MCF 10A (cell line): ENCODE measurements around the gene ABLIM1. TPM values are rescaled to one million over a fixed set of nuclear protein-coding genes. Genes with fewer than 3 reads are reported as not detected.
A peak's percentile ranks its signal among the peaks of the same experiment; 100 is the strongest.

Experiments used
- BruUV-seq: library from RNA; stranded (reverse); fragments of 400-500 nt; replicated peaks from 2 replicates; lab custom pipeline; 2021; lab: Mats Ljungman, UMichigan
- CTCF ChIA-PET: fragments of 300-600 bp; sonication (Branson Sonifier 250); formaldehyde crosslinking; extraction: SDS; loops from one replicate; lab custom pipeline; 2021; ENCODE audit warnings: antibody characterized with exemption, inconsistent platforms; lab: Yijun Ruan, JAX
- POLR2A ChIA-PET: fragments of 300-600, 350-650 bp; sonication (Branson Sonifier 250); formaldehyde crosslinking; extraction: SDS; loops from one replicate; lab custom pipeline; 2020; ENCODE audit warnings: antibody characterized with exemption, inconsistent platforms; lab: Yijun Ruan, JAX
- DNase-seq: peaks from one replicate; pipeline ENCODE4 v3.0.0-alpha.2; 2018; ENCODE audit not compliant: unreplicated experiment
- H3K27ac Mint-ChIP-seq: one replicate; pipeline ENCODE4 v1.8.0; 2022; ENCODE audit warnings: mild to moderate bottlenecking, low read depth, mixed read lengths; ENCODE audit not compliant: unreplicated experiment
- H3K27me3 Mint-ChIP-seq: one replicate; pipeline ENCODE4 v1.8.0; 2022; ENCODE audit warnings: mixed read lengths; ENCODE audit not compliant: insufficient read depth, unreplicated experiment
- H3K36me3 Mint-ChIP-seq: one replicate; pipeline ENCODE4 v1.8.0; 2022; ENCODE audit warnings: mild to moderate bottlenecking, moderate library complexity, mixed read lengths; ENCODE audit not compliant: insufficient read depth, unreplicated experiment
- H3K4me1 Mint-ChIP-seq: one replicate; pipeline ENCODE4 v1.8.0; 2022; ENCODE audit warnings: mixed read lengths; ENCODE audit not compliant: insufficient read depth, unreplicated experiment
- H3K4me3 Mint-ChIP-seq: one replicate; pipeline ENCODE4 v1.8.0; 2022; ENCODE audit warnings: mild to moderate bottlenecking, moderate library complexity, mixed read lengths; ENCODE audit not compliant: unreplicated experiment
- H3K9me3 Mint-ChIP-seq: one replicate; pipeline ENCODE4 v1.8.0; 2022; ENCODE audit warnings: mixed read lengths; ENCODE audit not compliant: unreplicated experiment
- intact Hi-C: fragments of 100-400 bp; cut with micrococcal nuclease; formaldehyde crosslinking; loops from 2 replicates; pipeline ENCODE4 v1.14.1; 2022
- total RNA-seq: library from RNA; stranded (reverse); gene quantifications from 2 replicates; pipeline ENCODE4 v1.2.3, GENCODE V29; 2022
- TF ChIP-seq, protein P1 (sequence below): fragments of 200-600 bp; IDR thresholded peaks from one replicate; pipeline ENCODE4 v1.8.0; 2022; ENCODE audit warnings: antibody characterized with exemption, mild to moderate bottlenecking; ENCODE audit not compliant: unreplicated experiment

The ABLIM1 gene
- total RNA-seq, 1 experiment from 2014 or later: 94.5 TPM

DNA sequence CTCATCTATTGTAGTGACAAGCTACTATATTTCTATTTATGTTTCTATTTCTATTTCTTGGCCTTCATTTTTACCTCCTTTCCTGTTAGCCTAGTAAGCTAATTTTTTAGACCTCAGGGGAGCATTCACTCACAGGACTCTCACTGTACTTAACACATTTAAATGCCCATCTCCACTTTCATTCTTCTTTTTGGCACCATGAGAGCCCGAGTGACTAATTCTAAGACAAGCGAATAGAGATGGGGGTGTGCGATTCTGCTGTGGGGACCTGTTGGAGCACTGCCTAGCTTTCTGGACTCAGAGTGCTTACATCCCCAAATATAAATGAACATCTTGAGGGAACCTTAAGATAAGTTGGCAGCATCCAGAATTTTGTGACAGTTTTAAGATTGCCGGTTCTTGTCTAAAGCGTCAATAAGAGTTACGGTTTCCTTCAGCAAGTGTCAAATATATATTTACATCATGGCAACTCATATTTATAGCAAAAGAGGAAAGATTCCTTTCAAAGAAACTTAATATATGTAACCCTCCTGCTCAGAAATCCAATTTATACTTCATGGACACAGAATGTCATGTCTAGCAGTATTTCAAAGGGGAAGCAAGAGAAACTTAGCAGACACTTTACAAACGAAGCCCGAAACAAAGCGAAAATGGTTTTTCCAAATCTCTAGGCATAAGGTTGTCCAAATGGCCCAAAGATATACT, 199.7 kb downstream of the ABLIM1 start:
- Mint-ChIP-seq H3K9me3 (no peaks in the 10 kb centered on the region), H3K4me1 (no peaks in the 10 kb centered on the region), H3K27me3 (no peaks in the 10 kb centered on the region), H3K36me3 (peaks cover 51% of the 10 kb centered on the region), H3K27ac (no peak overlapping the region), H3K4me3 (no peak overlapping the region)
- ChIA-PET POLR2A (interaction anchor here (0.6 to 1.5 kb wide), 4 partner anchors 15 to 154 kb away, joined by 3 to 5 read pairs (median 3); no protein-coding TSS in a partner anchor), CTCF (interaction anchor here (0.6 to 3.5 kb wide), 6 partner anchors 27 to 722 kb away, joined by 3 to 23 read pairs (median 4); no protein-coding TSS in a partner anchor)
- BruUV-seq: no TSS peak
- TF ChIP-seq, protein P1, sequence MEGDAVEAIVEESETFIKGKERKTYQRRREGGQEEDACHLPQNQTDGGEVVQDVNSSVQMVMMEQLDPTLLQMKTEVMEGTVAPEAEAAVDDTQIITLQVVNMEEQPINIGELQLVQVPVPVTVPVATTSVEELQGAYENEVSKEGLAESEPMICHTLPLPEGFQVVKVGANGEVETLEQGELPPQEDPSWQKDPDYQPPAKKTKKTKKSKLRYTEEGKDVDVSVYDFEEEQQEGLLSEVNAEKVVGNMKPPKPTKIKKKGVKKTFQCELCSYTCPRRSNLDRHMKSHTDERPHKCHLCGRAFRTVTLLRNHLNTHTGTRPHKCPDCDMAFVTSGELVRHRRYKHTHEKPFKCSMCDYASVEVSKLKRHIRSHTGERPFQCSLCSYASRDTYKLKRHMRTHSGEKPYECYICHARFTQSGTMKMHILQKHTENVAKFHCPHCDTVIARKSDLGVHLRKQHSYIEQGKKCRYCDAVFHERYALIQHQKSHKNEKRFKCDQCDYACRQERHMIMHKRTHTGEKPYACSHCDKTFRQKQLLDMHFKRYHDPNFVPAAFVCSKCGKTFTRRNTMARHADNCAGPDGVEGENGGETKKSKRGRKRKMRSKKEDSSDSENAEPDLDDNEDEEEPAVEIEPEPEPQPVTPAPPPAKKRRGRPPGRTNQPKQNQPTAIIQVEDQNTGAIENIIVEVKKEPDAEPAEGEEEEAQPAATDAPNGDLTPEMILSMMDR: no peak
- no peak for DNase-seq
- intact Hi-C loops: no loop called here

DNA sequence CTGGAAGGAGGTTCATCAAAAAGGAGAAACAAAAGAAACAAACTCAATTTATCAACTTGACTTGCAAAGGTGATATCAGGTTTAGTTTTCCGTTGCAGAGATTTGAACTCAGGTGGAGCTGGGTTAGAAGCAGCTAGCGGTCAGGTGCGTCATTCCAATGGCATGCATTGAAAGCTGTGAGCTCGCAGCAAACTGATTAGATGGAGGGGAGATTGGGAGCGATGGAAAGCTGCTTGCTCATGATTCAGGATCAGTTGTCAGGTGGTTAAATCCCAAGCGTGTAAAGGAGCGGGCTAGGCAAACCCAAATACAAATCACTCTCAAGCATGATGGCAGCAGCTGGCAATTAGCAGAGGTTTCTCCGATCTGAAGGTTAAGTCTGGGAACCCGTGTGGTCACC, 204.5 kb downstream of the ABLIM1 start:
- DNase-seq: no peak
- POLR2A ChIA-PET: no interaction called here
- H3K9me3 Mint-ChIP-seq: no peaks in the 10 kb centered on the region

DNA sequence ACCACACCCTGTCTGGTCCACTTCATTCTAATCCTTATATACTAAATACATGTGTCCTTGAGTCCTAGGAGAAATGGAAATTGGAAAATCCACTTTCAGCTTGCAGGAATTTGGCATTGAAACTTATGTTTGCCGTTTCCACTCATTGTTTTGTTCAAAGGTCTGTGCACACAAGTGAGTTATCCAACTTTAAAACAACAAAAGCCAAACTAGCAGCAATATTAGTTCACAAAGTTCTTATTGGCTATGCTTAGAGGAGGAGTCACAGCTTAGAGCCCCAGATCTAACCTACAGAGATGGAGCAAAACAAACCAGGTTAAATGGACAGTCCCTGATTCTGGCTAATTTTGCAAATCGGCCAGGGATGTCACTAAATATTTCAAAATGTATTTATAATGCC, 209.2 kb downstream of the ABLIM1 start:
- no peak overlapping the region for H3K4me3 Mint-ChIP-seq
- H3K4me1 Mint-ChIP-seq: no peaks in the 10 kb centered on the region
- H3K27ac Mint-ChIP-seq: no peak overlapping the region
- ChIA-PET CTCF (interaction anchor here (0.6 to 1.5 kb wide), 5 partner anchors 11 to 428 kb away, joined by 3 to 9 read pairs (median 5); no protein-coding TSS in a partner anchor), POLR2A (no interaction called here)
- BruUV-seq: no TSS peak
- TF ChIP-seq, protein P1: no peak
- DNase-seq: no peak
- H3K36me3 Mint-ChIP-seq: peaks cover 26% of the 10 kb centered on the region
- no peaks in the 10 kb centered on the region for H3K9me3 Mint-ChIP-seq
- intact Hi-C loops: no loop called here
- no peaks in the 10 kb centered on the region for H3K27me3 Mint-ChIP-seq

More for the DNA sequence above, 204.5 kb downstream of the ABLIM1 start:
- Mint-ChIP-seq H3K27me3 (no peaks in the 10 kb centered on the region), H3K27ac (no peak overlapping the region), H3K36me3 (peaks cover 26% of the 10 kb centered on the region), H3K4me1 (no peaks in the 10 kb centered on the region), H3K4me3 (no peak overlapping the region)
- intact Hi-C loops: no loop called here
- TF ChIP-seq, protein P1: no peak
- no TSS peak for BruUV-seq
- CTCF ChIA-PET: interaction anchor here (0.7 to 1.5 kb wide), 3 partner anchors 15 to 151 kb away, joined by 4 to 8 read pairs (median 7); no protein-coding TSS in a partner anchor

DNA sequence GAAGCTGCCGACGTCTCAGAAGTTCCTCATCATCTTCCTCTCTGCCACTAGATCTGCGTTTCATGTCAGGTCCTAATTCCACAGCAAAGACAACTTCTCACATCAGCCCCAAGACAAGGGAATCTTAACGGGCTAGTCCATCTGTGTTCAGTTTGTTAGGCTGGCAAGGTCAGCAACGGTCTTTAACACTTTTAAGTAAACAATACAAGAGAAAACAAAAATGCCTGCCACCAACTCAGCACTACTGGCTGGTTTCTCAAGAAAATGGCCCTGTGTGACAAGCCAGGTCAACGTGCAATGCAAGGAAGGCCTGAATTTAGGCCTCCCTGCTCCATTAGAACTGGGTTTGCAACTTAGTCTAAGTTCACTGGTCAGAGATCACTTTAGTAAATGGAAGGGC, 212.7 kb downstream of the ABLIM1 start:
- TF ChIP-seq, protein P1: no peak
- Mint-ChIP-seq H3K36me3 (peaks cover 43% of the 10 kb centered on the region), H3K4me3 (no peak overlapping the region), H3K27me3 (no peaks in the 10 kb centered on the region), H3K4me1 (no peaks in the 10 kb centered on the region), H3K9me3 (no peaks in the 10 kb centered on the region), H3K27ac (peak overlapping the region; percentile 5)
- BruUV-seq: no TSS peak
- POLR2A ChIA-PET: no interaction called here
- CTCF ChIA-PET: interaction anchor here (0.8 kb wide), 1 partner anchor 698 kb away, joined by 4 read pairs; no protein-coding TSS in a partner anchor
- intact Hi-C loops: no loop called here
- no peak for DNase-seq
